GM19193 (cell line): ENCODE results near the gene AFG1L.

Experiments used
- POLR2A ChIP-seq: IDR thresholded peaks from 4 replicates; pipeline ENCODE4 v1.6.1; 2011; ENCODE audit not compliant: insufficient read depth, insufficient read length; ENCODE audit errors: extremely low read depth

The AFG1L gene

DNA sequence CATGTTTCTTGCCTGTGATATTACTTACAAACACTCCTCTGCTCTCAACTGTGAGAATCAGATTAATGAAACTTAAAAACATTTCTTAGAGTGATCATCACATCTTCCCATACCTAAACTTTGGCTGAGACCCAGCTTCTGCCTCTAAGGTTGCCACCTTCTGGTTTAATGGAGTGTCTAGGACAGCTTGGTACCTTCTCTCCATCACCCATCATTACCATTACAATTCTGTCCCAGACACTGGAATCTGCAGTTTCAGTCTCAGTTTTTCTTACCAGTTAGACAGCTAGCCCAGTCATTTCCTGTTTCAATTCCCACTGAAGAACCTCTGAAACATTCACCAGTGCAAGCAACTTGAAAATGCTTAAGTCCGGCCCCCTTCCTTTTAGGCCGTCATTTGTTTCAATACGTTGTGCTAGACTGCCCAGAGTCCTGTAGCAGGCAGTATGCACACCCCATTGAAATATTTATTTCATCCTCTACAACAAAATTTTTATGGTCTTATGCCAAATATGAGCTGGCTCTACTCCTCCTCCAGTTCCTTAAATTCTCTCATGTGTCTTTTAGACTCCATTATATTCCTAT lies 158.8 kb downstream of the AFG1L start:
- TF ChIP-seq POLR2A: no peak

DNA sequence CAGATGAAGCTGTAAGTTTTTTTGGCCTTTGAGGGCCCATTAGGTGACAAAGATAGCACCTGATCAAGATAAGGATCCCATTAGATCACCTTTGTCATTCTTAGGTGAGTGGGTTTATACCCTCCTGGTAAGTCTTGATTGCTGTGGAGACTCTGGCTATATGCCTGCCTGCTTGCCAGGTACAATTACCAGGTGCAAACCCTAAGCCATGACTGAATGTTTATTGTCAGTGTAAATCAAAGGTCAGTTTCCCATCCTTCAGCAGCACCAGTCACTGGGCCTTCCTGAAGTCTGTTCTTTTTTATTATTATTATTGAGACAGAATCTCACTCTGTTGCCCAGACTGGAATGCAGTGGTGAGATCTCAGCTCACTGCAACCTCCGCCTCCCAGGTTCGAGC lies 159.5 kb downstream of the AFG1L start:
- no peak for TF ChIP-seq POLR2A

- no peak for TF ChIP-seq POLR2A
These were observed 160.8 kb downstream of the AFG1L start for GRCh38 chr6:108455688-108456087.

DNA sequence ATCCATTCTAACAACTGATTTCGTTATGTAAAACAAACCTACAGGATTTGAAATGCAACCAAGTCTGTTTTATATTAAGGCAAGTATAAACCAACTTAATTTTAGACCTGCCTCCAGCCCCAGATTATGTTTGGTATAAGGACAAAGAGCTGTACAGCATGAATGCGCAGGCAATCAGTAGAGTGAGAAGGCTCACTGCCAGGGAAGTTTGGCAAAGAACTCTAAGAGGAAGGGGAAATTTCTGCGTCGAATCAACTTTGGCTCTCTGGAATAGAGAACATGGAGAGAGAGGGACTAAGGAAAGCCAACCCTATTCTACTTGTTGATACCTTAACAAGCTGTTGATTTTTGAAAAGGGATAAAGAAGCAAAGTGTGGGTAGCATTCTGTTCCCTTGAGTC lies 168.9 kb downstream of the AFG1L start:
- TF ChIP-seq POLR2A: no peak

- no peak for TF ChIP-seq POLR2A
These were observed 169.7 kb downstream of the AFG1L start for GRCh38 chr6:108464418-108465097.

DNA sequence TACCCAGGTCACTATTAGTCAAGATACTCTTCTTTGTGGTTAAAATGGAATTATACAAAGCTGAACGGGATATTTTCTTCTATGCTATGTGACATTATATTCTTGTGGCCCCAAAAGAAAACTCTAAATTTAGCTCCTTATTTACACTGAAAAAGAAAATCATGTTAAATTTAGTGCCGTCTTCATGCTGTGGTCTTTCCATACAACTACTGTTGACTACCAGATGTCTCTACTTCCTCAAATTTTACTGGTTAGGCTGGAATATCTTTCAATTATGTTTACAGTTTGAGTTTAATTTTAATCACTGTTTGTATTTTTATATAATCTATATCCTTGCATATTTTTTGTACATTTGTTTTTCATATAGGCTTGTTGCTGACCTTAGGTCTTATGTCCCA lies 170.2 kb downstream of the AFG1L start:
- TF ChIP-seq POLR2A: no peak

- no peak for TF ChIP-seq POLR2A
These were observed 173.5 kb downstream of the AFG1L start for GRCh38 chr6:108468346-108468745.

- no peak for TF ChIP-seq POLR2A
These were observed 174.5 kb downstream of the AFG1L start for GRCh38 chr6:108469316-108469715.

DNA sequence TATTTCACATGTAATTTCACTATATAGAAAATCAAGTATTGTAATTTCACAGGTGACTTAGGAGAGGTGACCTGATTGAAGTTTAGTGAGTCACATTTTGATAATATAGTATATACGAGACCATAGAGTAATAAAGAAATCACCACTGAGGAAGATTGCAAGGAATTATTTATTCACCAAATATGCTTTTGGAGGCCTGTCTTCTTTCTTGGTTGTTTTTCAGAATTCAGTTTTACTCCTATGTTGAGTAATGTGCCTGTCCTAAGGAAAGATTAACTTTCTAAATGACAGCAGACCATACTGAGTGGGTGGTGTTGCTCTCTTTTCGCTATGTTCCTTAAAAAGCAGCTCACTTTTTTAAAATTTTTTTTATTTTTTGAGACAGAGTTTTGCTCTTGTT lies 178.3 kb downstream of the AFG1L start:
- TF ChIP-seq POLR2A: no peak

DNA sequence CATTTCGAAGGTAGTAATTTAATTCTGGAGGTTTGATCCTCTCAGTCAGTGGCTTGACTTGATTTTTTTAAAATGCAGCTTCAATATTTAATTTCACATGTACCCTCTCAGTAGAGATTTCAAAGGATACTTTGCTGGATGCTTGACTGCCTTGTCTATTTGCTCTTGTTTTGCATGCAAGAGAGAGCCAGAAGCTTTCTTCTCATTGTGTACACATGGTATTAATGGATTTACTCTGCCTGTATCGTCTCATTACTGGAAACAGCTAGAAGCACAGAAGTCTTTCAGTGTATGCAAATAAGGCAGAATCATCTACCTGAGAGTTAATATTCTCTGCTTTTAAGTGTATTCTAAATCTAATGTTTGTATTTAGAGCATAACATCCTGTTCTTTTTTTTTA lies 181.5 kb downstream of the AFG1L start:
- TF ChIP-seq POLR2A: no peak

DNA sequence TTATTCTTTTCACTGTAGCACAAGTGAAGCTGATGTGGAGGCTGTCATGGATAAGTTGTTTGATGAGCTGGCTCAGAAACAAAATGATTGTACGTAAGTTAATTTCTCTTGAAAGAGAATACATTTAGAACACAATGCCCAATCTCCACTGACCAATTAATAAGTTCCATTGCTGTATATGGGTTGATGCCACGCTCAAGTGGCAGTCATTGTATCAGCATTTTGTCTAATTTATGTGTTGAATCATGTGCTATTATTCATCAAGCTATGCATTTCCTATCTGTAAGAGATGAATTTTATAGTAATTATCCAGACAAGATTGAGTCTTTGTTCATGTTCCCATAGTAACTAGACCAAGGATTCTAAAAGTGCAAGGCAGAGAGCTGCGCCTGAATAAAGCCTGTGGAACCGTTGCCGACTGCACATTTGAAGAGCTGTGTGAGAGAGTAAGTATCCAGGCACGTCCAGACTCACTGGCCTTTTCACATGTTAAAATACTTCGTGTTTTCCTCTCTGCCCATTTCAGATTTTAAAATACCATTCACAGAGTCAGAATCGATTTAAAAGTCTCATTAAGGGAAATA lies 182.1 kb downstream of the AFG1L start:
- no peak for TF ChIP-seq POLR2A

DNA sequence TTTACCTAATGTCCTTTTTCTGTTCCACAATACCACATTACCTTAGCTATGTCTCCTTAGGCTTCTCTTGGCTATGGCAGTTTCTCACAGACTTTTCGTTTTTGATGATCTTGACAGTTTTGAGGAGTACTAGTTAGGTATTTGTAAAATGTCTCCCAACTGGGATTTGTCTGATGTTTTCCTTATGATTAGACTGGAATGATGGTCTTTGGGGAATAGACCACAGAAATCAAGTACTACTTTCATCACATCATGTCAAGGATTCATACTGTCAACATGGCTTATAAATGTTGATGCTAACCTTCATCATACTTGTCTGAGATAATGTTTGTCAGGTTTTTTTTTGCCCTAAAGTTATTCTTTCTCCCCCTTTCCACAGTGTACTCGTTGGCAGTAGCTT lies 187.7 kb downstream of the AFG1L start:
- TF ChIP-seq POLR2A: no peak

- no peak for TF ChIP-seq POLR2A
These were observed 189.2 kb downstream of the AFG1L start for GRCh38 chr6:108484016-108484415.

DNA sequence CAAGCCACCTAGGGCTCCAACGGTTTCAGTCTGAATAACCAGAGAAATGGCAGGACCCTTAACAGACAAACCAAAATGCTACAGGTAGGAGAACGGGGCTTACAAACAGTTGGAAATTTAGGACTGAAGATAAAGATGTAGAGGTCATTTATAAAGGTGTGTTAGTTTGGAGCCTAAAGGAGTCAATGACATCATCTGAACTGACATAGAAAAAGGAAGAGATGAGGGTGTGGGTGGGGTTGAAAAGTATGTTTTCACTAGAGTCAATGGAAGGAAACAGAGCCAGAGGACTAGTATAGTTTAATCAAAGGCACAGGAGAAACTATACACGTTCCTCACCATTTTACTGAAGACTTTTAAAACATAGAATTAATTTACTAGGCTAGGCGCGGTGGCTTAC lies 194.8 kb downstream of the AFG1L start:
- no peak for TF ChIP-seq POLR2A

DNA sequence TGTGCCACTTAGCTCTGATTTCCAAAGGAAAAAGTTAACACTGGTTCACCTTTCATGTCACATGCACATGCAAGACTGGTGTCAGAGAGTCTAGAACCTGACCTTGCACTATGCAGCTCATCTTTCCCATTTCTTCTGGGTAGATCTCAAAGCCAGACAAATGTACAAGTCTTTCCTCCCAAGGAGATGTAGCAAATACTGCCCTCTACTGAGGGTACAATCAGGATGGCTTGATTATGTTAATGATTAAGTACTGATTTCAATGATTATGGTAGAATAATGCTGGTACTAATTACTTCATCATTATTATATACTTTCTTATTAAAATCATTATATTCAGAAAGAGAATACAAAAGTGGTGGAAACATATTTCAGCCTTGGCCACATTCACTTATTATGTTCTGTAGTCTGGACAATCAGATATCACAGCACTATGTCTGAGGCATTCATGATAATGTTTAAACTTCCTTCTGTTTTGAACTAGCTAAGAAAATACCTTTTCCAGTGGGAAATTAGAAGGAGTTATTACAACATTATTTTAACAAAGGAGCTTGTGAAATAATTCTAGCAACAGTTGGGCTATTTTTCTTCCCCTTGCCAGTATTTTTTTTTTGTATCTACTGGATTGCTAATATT lies 197.4 kb downstream of the AFG1L start:
- no peak for TF ChIP-seq POLR2A

GRCh38 chr6:108494434-108494833 lies 199.6 kb downstream of the AFG1L start:
- TF ChIP-seq POLR2A: no peak
